HG03175 (cell line): ENCODE data around the gene SHROOM3.
A peak's percentile ranks its signal among the peaks of the same experiment; 100 is the strongest.

Source experiments
- ATAC-seq: cut with Tn5 transposase; IDR thresholded peaks from one replicate; pipeline ENCODE4 v1.9.1; 2021; ENCODE audit warnings: mild to moderate bottlenecking, moderate library complexity; ENCODE audit not compliant: unreplicated experiment

SHROOM3 gene

GRCh38 chr4:76687746-76688448 is 252.9 kb downstream of the SHROOM3 start:
- ATAC-seq: no peak

GRCh38 chr4:76688619-76689144 is 253.7 kb downstream of the SHROOM3 start:
- ATAC-seq: no peak

- ATAC-seq: peak; percentile 54
These were observed 254.3 kb downstream of the SHROOM3 start for GRCh38 chr4:76689145-76689817.

GRCh38 chr4:76690011-76690905 is 255.2 kb downstream of the SHROOM3 start:
- no peak for ATAC-seq

DNA sequence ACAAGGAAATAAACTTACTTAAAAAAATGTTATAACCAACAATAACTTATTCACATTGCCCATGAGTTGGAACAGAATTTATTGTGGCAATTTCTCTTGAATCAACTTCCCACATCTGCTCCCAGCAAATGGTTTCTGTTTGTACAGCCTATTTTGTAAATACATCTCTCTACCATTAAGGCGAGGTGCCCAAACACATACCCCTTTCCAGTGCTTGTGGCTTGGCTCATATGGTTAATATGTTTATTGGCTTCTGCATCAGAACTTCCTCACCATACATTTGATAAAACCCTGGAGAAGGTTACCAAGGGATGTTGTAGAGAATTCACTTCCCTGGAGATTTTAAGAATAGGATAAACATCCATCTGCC is 255.9 kb downstream of the SHROOM3 start:
- no peak for ATAC-seq

- no peak for ATAC-seq
These were observed 257.0 kb downstream of the SHROOM3 start for GRCh38 chr4:76691807-76692582.

DNA sequence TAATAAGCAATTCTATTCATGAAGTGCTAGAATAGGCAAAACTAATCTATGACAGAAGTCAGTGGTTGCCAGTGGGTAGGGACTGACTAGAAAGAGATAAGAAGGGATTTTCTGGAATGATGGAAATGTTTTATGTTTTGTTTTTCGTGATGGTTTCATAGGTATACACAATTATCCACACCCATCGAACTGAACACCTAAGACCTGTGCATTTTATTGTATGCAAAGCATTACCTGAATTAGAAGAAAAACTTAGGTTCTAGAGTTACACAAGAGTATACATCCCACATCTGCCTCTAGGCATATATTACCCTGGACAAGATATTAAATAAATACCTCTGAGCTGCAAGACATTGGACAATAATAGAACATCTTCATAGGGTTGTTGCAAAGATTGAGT is 257.7 kb downstream of the SHROOM3 start:
- no peak for ATAC-seq

GRCh38 chr4:76694056-76694455 is 259.0 kb downstream of the SHROOM3 start:
- no peak for ATAC-seq

DNA sequence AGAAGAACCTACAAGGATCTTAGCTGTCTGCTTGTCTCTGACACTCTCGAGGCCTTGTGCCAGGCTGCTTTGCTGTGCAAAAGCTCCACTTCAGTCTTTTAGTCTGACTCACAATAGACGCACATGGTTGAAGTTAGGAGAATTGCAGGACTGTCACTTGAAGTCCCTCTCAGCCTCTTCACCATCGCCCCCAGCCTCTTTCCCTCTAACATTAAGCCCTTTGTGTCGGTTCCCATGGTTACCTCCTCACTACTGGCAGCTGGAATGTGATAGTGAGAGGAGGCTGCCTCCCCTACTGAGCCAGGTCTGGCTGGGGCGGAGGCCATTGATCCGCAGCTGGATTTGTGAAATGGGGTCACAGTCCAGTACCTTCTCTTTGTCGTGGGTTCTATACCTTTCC is 261.1 kb downstream of the SHROOM3 start:
- no peak for ATAC-seq

GRCh38 chr4:76697129-76697803 is 262.2 kb downstream of the SHROOM3 start:
- ATAC-seq: peak; percentile 88

GRCh38 chr4:76698141-76698540 is 263.1 kb downstream of the SHROOM3 start:
- no peak for ATAC-seq

- ATAC-seq: no peak
These were observed 264.8 kb downstream of the SHROOM3 start for GRCh38 chr4:76699751-76700310.

- no peak for ATAC-seq
These were observed 267.6 kb downstream of the SHROOM3 start for GRCh38 chr4:76702440-76703122.

- no peak for ATAC-seq
These were observed 268.1 kb downstream of the SHROOM3 start for GRCh38 chr4:76703123-76703490.

DNA sequence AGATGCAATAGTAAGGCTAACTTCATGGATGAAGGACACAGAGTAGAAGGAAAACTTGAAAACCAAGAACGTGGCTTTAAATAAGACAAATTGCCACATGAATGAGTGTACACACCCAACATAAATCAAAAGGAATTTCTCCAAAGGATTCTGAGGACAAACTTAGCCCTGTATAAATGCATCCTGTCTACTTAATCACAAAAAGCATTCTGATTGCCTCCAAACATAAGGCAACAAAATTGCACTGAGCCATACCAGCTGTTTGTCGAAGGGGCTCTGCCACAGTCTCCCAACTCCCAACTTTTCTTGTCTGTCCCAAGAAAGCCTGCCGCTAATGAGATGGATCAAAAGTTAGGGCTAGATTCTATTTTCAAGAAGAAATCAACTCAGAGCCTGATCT is 268.6 kb downstream of the SHROOM3 start:
- ATAC-seq: no peak

DNA sequence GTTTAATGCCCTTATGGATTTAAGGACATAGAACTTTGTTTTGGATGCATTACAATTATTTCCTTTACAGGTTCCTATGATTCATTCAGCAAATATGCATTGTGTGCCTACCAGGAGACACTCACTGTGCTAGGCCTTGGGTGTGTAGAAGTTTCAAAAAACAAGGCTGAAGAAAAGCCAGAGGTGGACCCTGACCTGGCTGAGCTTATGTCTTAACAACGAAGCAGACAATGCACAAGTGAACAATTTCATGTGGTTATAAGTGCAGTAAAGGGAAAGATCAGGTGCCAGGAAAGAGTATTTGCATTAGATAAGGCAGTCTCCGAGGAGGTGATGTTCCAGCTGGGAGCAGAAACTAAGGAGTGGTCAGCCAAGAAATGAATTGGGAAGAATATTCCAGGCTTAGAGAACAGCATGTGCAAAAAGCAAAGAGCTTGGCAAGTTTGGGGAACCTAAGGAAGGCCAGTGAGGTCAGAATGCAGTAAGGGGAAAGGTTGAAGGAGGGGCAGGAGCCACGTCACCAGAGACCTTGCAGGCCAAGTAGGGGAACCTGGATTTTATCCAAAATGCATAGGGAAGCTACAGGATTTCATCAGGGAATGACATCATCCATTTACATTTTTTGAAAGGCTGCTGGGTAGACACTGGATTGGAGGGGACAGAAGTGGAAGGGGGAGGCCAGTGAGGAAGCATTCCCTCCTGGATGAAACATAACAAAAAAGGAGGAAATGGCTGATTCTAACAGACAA is 269.3 kb downstream of the SHROOM3 start:
- ATAC-seq: no peak

GRCh38 chr4:76705472-76705871 is 270.4 kb downstream of the SHROOM3 start:
- no peak for ATAC-seq

DNA sequence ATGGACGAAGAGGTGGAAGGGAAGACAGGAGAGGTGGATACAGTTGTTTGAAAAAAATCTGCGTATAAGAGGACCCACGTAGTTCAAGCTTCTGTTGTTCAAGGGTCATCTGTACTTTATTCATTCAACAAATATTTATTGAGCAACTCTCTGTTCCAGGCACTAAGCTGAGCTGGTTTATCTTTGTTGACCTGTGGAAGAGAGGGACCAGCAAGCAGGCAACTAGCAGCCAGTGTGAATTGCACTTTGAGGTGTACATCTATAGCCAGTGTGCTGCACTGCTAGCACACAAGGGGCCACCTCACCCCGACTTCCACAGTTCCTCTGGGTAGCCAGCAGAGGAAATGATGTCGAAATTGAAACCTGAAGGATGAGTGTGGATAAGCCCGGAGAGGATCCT is 271.6 kb downstream of the SHROOM3 start:
- no peak for ATAC-seq
